Epithelial cell of proximal tubule (primary cell): ENCODE results near the gene OR5K3. TPM values are rescaled to one million over a fixed set of nuclear protein-coding genes. Genes with fewer than 3 reads are reported as not detected.
A peak's percentile ranks its signal among the peaks of the same experiment; 100 is the strongest.

ENCODE experiments used
- DNase-seq: peaks from one replicate; pipeline ENCODE4 v3.0.0-alpha.2; 2011; ENCODE audit warnings: low read depth
- H3K4me3 ChIP-seq: 2 replicates; pipeline ENCODE4 v1.5.1; 2011; ENCODE audit warnings: low read depth, mild to moderate bottlenecking, low read length
- CTCF ChIP-seq: conservative IDR thresholded peaks from 2 replicates; pipeline ENCODE4 v1.5.1; 2012; ENCODE audit warnings: low read depth, mild to moderate bottlenecking, low read length
- total RNA-seq: library from RNA; depleted of rRNA; stranded (reverse); fragments of >200 nt; gene quantifications from 2 replicates; pipeline ENCODE4 v1.2.3, GENCODE V29; 2015

The OR5K3 gene
- total RNA-seq, 1 donor from 2014 or later: not detected

GRCh38 chr3:98359993-98360675, 30.3 kb upstream of the OR5K3 start:
- no peak for DNase-seq
- peak; percentile 25 for TF ChIP-seq CTCF
- H3K4me3 ChIP-seq: no peak overlapping the region

- TF ChIP-seq CTCF: no peak
- no peak for DNase-seq
- H3K4me3 ChIP-seq: no peak overlapping the region
Observed at GRCh38 chr3:98360681-98361080, 29.8 kb upstream of the OR5K3 start.

- no peak for DNase-seq
- no peak overlapping the region for H3K4me3 ChIP-seq
- no peak for TF ChIP-seq CTCF
Observed at GRCh38 chr3:98361289-98361688, 29.2 kb upstream of the OR5K3 start.

GRCh38 chr3:98367464-98368246, 22.8 kb upstream of the OR5K3 start:
- TF ChIP-seq CTCF: no peak
- DNase-seq: no peak
- H3K4me3 ChIP-seq: no peak overlapping the region

GRCh38 chr3:98371186-98371585, 19.3 kb upstream of the OR5K3 start:
- DNase-seq: no peak
- TF ChIP-seq CTCF: no peak
- H3K4me3 ChIP-seq: no peak overlapping the region

- DNase-seq: no peak
- TF ChIP-seq CTCF: no peak
- H3K4me3 ChIP-seq: no peak overlapping the region
Observed at GRCh38 chr3:98371853-98372252, 18.6 kb upstream of the OR5K3 start.

- no peak for DNase-seq
- no peak for TF ChIP-seq CTCF
Observed at GRCh38 chr3:98372445-98372844, 18.0 kb upstream of the OR5K3 start.

More at GRCh38 chr3:98372445-98372844, 18.0 kb upstream of the OR5K3 start:
- no peak overlapping the region for H3K4me3 ChIP-seq
